Heart right ventricle (tissue), 16 donors: ENCODE results near the gene PPP2R5E. TPM values are rescaled to one million over a fixed set of nuclear protein-coding genes. Genes with fewer than 3 reads are reported as not detected.

Experiments
- ATAC-seq, 8 donors: fragments of 200-7000 bp; cut with Tn5 transposase; one replicate each; pipeline ENCODE4 v1.9.1; 2020; ENCODE audit warnings: mild to moderate bottlenecking in 8 of 8, moderate library complexity in 8 of 8, moderate number of reproducible peaks in 1 of 8
- DNase-seq, 2 donors: peaks; one replicate each; pipeline ENCODE4 v3.0.0-alpha.2; 2020
- H3K27ac ChIP-seq, 10 donors: fragments of 200-600 bp; sonication (generic) in 2 of 10; one replicate each; pipeline versions ENCODE4 v1.5.0 to v1.8.0; 2020 to 2022; ENCODE audit warnings: mild to moderate bottlenecking in 3 of 10
- H3K27me3 ChIP-seq, 7 donors: fragments of 200-600 bp; one replicate each; pipeline ENCODE4 v1.8.0; 2021 to 2022; ENCODE audit warnings: mild to moderate bottlenecking in 2 of 7
- H3K36me3 ChIP-seq, 9 donors: fragments of 200-600 bp; sonication (generic) in 1 of 9; one replicate each; pipeline versions ENCODE4 v1.5.0 to v1.8.0; 2020 to 2022; ENCODE audit warnings: mild to moderate bottlenecking in 2 of 9
- H3K4me1 ChIP-seq, 9 donors: fragments of 200-600 bp; sonication (generic) in 1 of 9; one replicate each; pipeline versions ENCODE4 v1.5.0 to v1.8.0; 2020 to 2022; ENCODE audit warnings: mild to moderate bottlenecking in 4 of 9
- H3K4me3 ChIP-seq, 10 donors: fragments of 200-600 bp; sonication (generic) in 2 of 10; one replicate each; pipeline versions ENCODE4 v1.5.0 to v1.8.0; 2020 to 2022; ENCODE audit warnings: mild to moderate bottlenecking in 7 of 10, moderate library complexity in 2 of 10
- H3K9me3 ChIP-seq, 11 donors: fragments of 200-600 bp in 10 of 11; sonication (generic) in 2 of 11; one replicate each; pipeline versions ENCODE4 v1.5.0 to v1.8.0; 2013 to 2022; ENCODE audit warnings: mild to moderate bottlenecking in 2 of 11, control low read depth in 1 of 11, moderate library complexity in 1 of 11
- CTCF ChIP-seq, 9 donors: fragments of 200-600 bp; sonication (generic) in 2 of 9; IDR thresholded peaks; one replicate each; pipeline versions ENCODE4 v1.5.0 to v1.8.0; 2021 to 2022; ENCODE audit warnings: antibody characterized with exemption in 9 of 9, mild to moderate bottlenecking in 5 of 9, moderate library complexity in 1 of 9
- WGBS, 2 donors: extraction: QIAGEN DNeasy Blood & Tissue Kit; methylation state at CpG; one replicate each; pipeline ENCODE4 v1.1.7; 2013; ENCODE audit warnings: inconsistent platforms in 1 of 2; 5-methylcytosine and 5-hydroxymethylcytosine counted together
- intact Hi-C, 10 donors: fragments of 100-400 bp; cut with DNase I; formaldehyde crosslinking; loops; one replicate each; pipeline versions ENCODE4 v1.11.1 to v1.14.2; 2022
- polyA plus RNA-seq, 2 donors: library from polyadenylated mRNA; stranded (reverse); fragments of 200-250 nt; gene quantifications; one replicate each; pipeline ENCODE4 v1.2.3, GENCODE V29; 2013
- total RNA-seq, 10 donors: library from RNA; stranded (reverse); fragmentation: NEBNext Ultra II Directional in 3 of 10; extraction: Animal tissue kit (Norgen Biotek cat#: 25700) in 3 of 10; gene quantifications; one replicate each; pipeline versions ENCODE4 v1.2.1 to v1.2.4, GENCODE V29; 2021 to 2023
- donor health status: Arrhythmogenic right ventricular cardiomyopathy.
- donor health status: ischemic (EF 13 %, LVEDD 7.1; RV severe dilation, severe dysfunction).
- donor health status: healthy with polysubstance abuse.
- donor health status: DM: no; HTN: yes; CAD: no.
- donor health status: DM: no; HTN: no; CAD: no.
- donor health status: ischemic (EF 25% LVEDD 6.9; RV normal size, moderate dysfunction).
- donor health status: ischemic (EF 25% LVEDD 5.7; RV mildly dilated, moderate dysfunction).
- donor health status: healthy.
- donor health status: DM: yes; HTN: yes; CAD: no.
- donor health status: Ischemic cardiomyopathy.
- donor health status: ischemic (EF 35%, LVEDD 5.7; RV mildly dilated, moderate dysfunction).
- donor health status: nonischemic (EF 11% LVEDD 7.7; RV severe dilation, severe dysfunction).
- donor health status: DM: yes; HTN: yes; CAD: no.
- donor health status: PGD.
- donor health status: ischemic (EF 29% LVEDD 5.4; RV normal size, mild dysfunction).
- donor health status: nonischemic (EF 23%, LVEDD 6.1; RV moderate dilation, normal function).

The PPP2R5E gene
- total and polyA plus RNA-seq, 12 donors, result 6.1 to 44.4 (median 36.4) TPM

GRCh38 chr14:63401646-63402045 is 141.5 kb downstream of the PPP2R5E start:
- no peak overlapping the region for H3K27ac ChIP-seq
- H3K36me3 ChIP-seq, result peaks cover 0 to 27% (median 0%) of the 10 kb centered on the region in 9 donors
- TF ChIP-seq CTCF (IDR thresholded peaks at IDR 0.05), result no peak
- 40 to 43% methylated on average over 2 of the region's 2 CpGs for WGBS, 2 donors
- H3K4me3 ChIP-seq, result no peak overlapping the region
- H3K4me1 ChIP-seq, result peaks cover 0 to 24% (median 13%) of the 10 kb centered on the region in 9 donors
- intact Hi-C loops, result loop anchor here in 1 of 10 donors (5.0 kb wide), 1 partner anchor 141 kb away; the partner anchor contains the start of gene PPP2R5E
- DNase-seq (no peak), ATAC-seq (no peak)
- no peaks in the 10 kb centered on the region for H3K27me3 ChIP-seq
- no peaks in the 10 kb centered on the region for H3K9me3 ChIP-seq

- Histone ChIP-seq H3K9me3 (no peaks in the 10 kb centered on the region), H3K27ac (no peak overlapping the region), H3K4me1 (peaks cover 0 to 24% (median 13%) of the 10 kb centered on the region in 9 donors), H3K4me3 (no peak overlapping the region), H3K27me3 (no peaks in the 10 kb centered on the region), H3K36me3 (peaks cover 0 to 31% (median 5%) of the 10 kb centered on the region in 9 donors)
- no peak for DNase-seq
- TF ChIP-seq CTCF (IDR thresholded peaks at IDR 0.05), result no peak
- WGBS, 2 donors, result 98% methylated on average over 3 of the region's 3 CpGs
- no peak for ATAC-seq
- intact Hi-C loops, result loop anchor here in 3 of 10 donors (10.0 kb wide), 3 partner anchors 146 to 366 kb away; partner anchors contain the start of gene PPP2R5E (in 1 of the 3)
Observed at GRCh38 chr14:63398952-63399351, 144.2 kb downstream of the PPP2R5E start.

- Histone ChIP-seq H3K4me1 (no peaks in the 10 kb centered on the region), H3K27me3 (no peaks in the 10 kb centered on the region), H3K9me3 (no peaks in the 10 kb centered on the region), H3K27ac (no peak overlapping the region), H3K36me3 (peaks cover 0 to 62% (median 9%) of the 10 kb centered on the region in 9 donors), H3K4me3 (no peak overlapping the region)
- DNase-seq (no peak), ATAC-seq (no peak)
- WGBS, 2 donors, result 88 to 91% methylated on average over 1 of the region's 1 CpG
- intact Hi-C loops, result loop anchor here in 3 of 10 donors (10.0 kb wide), 3 partner anchors 150 to 370 kb away; partner anchors contain the start of gene PPP2R5E (in 1 of the 3)
- TF ChIP-seq CTCF (IDR thresholded peaks at IDR 0.05), result no peak
Observed at GRCh38 chr14:63394841-63395240, 148.3 kb downstream of the PPP2R5E start.

GRCh38 chr14:63394432-63394831 is 148.7 kb downstream of the PPP2R5E start:
- no peak for TF ChIP-seq CTCF (IDR thresholded peaks at IDR 0.05)
- Histone ChIP-seq H3K36me3 (peaks cover 0 to 63% (median 9%) of the 10 kb centered on the region in 9 donors), H3K27me3 (no peaks in the 10 kb centered on the region), H3K27ac (no peak overlapping the region), H3K9me3 (no peaks in the 10 kb centered on the region), H3K4me1 (no peaks in the 10 kb centered on the region), H3K4me3 (no peak overlapping the region)
- ATAC-seq, result no peak
- no peak for DNase-seq
- 88 to 91% methylated on average over 2 of the region's 2 CpGs for WGBS, 2 donors
- intact Hi-C loops, result loop anchor here in 3 of 10 donors (10.0 kb wide), 3 partner anchors 150 to 370 kb away; partner anchors contain the start of gene PPP2R5E (in 1 of the 3)
